GM18498 (cell line): Measurements from ENCODE around the gene OR5K3.

Experiments
- ATAC-seq: cut with Tn5 transposase; IDR thresholded peaks from one replicate; pipeline ENCODE4 v1.9.1; 2021; ENCODE audit warnings: mild to moderate bottlenecking, moderate library complexity; ENCODE audit not compliant: unreplicated experiment

OR5K3 gene

DNA sequence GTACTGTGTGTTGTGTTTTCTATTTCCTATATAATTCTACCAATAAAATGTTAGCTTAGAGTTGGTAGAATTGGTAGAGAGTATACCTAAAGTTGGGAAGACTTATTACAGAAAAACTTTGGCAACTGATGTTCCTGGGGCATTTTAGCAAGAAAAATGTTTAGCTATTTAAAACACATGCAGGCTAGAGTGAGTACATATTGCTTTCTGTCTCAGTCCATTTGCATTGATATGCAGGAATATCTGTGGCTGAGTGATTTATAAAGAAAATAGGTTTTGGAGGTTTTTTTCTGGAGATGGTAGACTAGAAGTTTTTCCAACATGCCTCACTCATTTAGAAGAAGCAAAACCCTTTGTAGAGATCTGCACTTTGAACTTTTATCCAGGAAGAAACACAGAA lies 42.1 kb downstream of the OR5K3 start:
- ATAC-seq, result no peak

DNA sequence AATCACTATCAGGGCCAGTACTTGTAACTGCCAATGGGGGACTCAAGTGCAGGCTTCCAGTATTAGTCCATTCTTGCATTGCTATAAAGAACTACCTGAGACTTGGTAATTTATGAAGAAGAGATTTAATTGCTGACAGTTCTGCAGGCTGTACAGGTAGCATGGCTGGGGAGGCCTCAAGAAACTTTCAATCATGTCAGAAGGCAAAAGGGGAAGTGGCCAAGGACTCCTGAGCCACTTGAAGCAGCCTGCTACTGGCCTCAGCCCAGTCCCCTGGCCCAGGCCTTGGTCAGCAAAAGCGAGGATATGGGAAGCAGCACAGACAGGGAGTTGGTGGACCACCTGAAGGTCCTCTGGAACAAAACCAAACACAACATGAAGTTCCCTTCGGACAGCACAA lies 43.3 kb downstream of the OR5K3 start:
- ATAC-seq, result no peak

DNA sequence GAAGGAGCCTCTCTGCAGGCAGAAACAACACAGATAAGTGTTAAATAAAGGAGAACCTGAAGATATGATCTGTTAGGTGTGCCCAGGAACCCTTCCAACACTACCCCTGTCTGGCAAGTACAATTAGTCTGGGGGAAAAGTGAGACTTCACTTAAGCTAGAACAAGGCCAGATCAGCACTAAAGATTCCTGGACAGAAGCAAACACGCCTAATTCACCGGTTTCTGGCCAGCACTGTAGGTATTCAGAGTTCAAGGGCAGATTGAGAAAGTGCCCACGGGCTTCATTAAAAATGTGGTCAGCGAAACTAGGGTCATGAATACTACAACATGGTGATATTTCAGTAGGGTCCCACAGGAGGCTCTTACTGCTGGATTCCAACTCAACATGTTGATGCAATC lies 43.9 kb downstream of the OR5K3 start:
- no peak for ATAC-seq

DNA sequence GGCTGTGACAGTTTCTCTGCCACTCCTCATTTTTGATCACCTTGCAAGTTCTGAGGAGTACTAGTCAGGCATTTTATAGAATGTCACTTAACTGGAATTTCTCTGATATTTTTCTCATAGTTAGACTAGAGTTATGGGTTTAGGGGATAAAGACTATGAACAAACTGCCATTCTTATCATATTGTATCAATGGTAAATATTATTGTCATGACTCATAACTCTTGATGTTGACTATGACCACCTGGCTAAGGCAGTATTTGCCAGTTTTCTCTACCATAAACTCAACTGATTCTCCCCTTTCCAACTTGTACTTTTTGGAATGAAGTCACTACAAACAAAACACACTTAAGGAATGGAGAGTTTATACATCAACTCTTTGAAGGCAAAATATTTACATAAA lies 49.8 kb downstream of the OR5K3 start:
- no peak for ATAC-seq
